ENCODE measurements around the gene PKD2L2.

PKD2L2 gene

GRCh38 chr5:137888863-137889759 is at the start of gene PKD2L2 (continued):
- TF ChIP-seq ZNF692 (tag by site-specific recombination; IDR thresholded peaks at IDR 0.05), result 0 out of 2 replicates have a peak, but pooled peaks have one; percentile 15
- TF ChIP-seq ZNF433 (tag by site-specific recombination; IDR thresholded peaks at IDR 0.05; ENCODE audit: low read depth), result no peak
- TF ChIP-seq GLI2 (tag by site-specific recombination; IDR thresholded peaks at IDR 0.05; ENCODE audit: borderline replicate concordance, low read depth), result no peak
- TF ChIP-seq ZNF521 (tag by site-specific recombination; IDR thresholded peaks at IDR 0.05), result no peak
- no peak for TF ChIP-seq ZNF670 (tag by site-specific recombination; IDR thresholded peaks at IDR 0.05; ENCODE audit: low read depth)
- peak; percentile 46; the same call in 1 of the 2 replicates for TF ChIP-seq CTCF (tag by site-specific recombination; IDR thresholded peaks at IDR 0.05)
- TF ChIP-seq ZNF138 (tag by site-specific recombination; IDR thresholded peaks at IDR 0.05; ENCODE audit: borderline replicate concordance), result no peak
- TF ChIP-seq ZBTB6 (tag by site-specific recombination; IDR thresholded peaks at IDR 0.05), result peak; percentile 85
- 0 out of 2 replicates have a peak, but pooled peaks have one; percentile 32 for TF ChIP-seq ZNF169 (tag by site-specific recombination; IDR thresholded peaks at IDR 0.05)
- TF ChIP-seq ZNF155 (tag by site-specific recombination; IDR thresholded peaks at IDR 0.05), result no peak
- 0 out of 2 replicates have a peak, but pooled peaks have one; percentile 32 for TF ChIP-seq ZNF239 (tag by site-specific recombination; IDR thresholded peaks at IDR 0.05)
- TF ChIP-seq ZNF148 (tag by site-specific recombination; IDR thresholded peaks at IDR 0.05; ENCODE audit: borderline replicate concordance), result no peak
- peak; percentile 10; the same call in 1 of the 2 replicates for TF ChIP-seq INSM2 (tag by site-specific recombination; IDR thresholded peaks at IDR 0.05)
- peak; percentile 31; the same call in 1 of the 2 replicates for TF ChIP-seq EGR2 (tag by site-specific recombination; IDR thresholded peaks at IDR 0.05; ENCODE audit: low read depth)
- TF ChIP-seq ZNF121 (tag by site-specific recombination; IDR thresholded peaks at IDR 0.05), result peak; percentile 53
- peak; percentile 62; the same call in 1 of the 2 replicates for TF ChIP-seq ZNF501 (tag by site-specific recombination; IDR thresholded peaks at IDR 0.05)
- TF ChIP-seq YY2 (tag by site-specific recombination; IDR thresholded peaks at IDR 0.05), result peak; percentile 68; the same call in 1 of the 2 replicates
- TF ChIP-seq PATZ1 (tag by site-specific recombination; IDR thresholded peaks at IDR 0.05), result peak; percentile 72
- 0 out of 2 replicates have a peak, but pooled peaks have one; percentile 48 for TF ChIP-seq ZBTB1 (tag by site-specific recombination; IDR thresholded peaks at IDR 0.05)
- TF ChIP-seq ZNF530 (tag by site-specific recombination; IDR thresholded peaks at IDR 0.05; ENCODE audit: low read depth), result no peak
- TF ChIP-seq ZNF571 (tag by site-specific recombination; IDR thresholded peaks at IDR 0.05), result no peak
- no peak for TF ChIP-seq PRDM10 (tag by site-specific recombination; IDR thresholded peaks at IDR 0.05)
- no peak for TF ChIP-seq ZNF214 (tag by site-specific recombination; IDR thresholded peaks at IDR 0.05; ENCODE audit: borderline replicate concordance)
